Measurements from ENCODE around the gene TAMALIN.

TAMALIN gene

DNA sequence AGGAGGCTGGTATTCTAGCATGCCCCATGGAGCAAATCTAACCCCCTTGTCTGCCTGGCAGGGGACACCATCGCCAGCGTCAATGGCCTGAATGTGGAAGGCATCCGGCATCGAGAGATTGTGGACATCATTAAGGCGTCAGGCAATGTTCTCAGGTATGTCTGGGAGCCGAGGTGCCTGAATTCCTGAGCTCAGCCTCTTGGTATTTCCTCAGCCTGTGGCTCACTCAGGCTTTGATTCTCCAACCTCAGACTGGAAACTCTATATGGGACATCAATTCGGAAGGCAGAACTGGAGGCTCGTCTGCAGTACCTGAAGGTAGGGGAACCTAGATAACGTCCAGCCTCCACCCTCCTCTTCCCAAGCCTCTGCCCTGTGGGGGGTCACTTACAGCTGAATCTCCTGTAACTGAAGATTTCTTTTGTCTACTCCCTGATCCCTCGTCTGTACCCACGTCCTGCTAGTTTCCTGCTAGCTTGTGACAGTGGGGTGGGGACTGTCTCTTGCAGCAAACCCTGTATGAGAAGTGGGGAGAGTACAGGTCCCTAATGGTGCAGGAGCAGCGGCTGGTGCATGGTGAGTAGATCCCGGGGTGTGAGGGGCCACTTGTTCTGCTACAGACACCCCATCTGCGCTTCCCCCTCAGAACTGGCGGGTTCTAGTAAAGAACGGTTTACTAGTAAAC lies 7.0 kb downstream of the TAMALIN start:
- TF ChIP-seq, protein P1, sequence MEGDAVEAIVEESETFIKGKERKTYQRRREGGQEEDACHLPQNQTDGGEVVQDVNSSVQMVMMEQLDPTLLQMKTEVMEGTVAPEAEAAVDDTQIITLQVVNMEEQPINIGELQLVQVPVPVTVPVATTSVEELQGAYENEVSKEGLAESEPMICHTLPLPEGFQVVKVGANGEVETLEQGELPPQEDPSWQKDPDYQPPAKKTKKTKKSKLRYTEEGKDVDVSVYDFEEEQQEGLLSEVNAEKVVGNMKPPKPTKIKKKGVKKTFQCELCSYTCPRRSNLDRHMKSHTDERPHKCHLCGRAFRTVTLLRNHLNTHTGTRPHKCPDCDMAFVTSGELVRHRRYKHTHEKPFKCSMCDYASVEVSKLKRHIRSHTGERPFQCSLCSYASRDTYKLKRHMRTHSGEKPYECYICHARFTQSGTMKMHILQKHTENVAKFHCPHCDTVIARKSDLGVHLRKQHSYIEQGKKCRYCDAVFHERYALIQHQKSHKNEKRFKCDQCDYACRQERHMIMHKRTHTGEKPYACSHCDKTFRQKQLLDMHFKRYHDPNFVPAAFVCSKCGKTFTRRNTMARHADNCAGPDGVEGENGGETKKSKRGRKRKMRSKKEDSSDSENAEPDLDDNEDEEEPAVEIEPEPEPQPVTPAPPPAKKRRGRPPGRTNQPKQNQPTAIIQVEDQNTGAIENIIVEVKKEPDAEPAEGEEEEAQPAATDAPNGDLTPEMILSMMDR (IDR thresholded peaks at IDR 0.05; ENCODE audit: low read depth, low read length): no peak
- no peak for DNase-seq (ENCODE audit: extremely low read depth, low read depth)

DNA sequence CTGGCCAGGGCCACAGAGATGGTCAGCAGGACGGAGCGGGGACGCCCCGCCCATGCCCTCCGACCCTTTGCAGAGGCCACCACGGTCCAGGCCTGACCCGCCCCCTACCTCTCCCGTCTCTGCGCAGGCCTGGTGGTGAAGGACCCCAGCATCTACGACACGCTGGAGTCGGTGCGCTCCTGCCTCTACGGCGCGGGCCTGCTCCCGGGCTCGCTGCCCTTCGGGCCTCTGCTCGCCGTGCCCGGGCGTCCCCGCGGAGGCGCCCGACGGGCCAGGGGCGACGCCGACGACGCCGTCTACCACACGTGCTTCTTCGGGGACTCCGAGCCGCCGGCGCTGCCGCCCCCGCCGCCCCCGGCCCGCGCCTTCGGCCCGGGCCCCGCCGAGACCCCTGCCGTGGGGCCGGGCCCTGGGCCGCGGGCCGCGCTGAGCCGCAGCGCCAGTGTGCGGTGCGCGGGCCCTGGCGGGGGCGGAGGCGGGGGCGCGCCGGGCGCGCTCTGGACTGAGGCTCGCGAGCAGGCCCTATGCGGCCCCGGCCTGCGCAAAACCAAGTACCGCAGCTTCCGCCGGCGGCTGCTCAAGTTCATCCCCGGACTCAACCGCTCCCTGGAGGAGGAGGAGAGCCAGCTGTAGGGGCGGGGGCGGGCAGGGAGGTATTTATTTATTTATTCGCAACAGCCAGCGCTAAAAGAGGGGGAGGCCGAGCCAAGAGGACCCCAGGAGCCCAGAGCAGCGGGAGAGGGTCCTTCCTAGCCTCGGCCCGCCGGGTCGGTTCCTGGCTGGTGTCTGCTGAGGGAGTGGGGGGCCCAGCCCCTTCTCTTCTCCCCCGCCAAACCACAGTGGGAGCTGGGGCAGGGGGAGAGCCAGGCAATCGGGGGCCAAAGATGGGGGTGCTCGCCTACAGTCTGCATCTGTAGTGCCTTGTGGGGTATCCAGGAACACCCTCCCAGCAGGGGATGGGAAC lies 8.1 kb downstream of the TAMALIN start:
- DNase-seq (ENCODE audit: extremely low read depth, low read depth): no peak
- TF ChIP-seq, protein P1 (IDR thresholded peaks at IDR 0.05; ENCODE audit: low read depth, low read length): no peak

DNA sequence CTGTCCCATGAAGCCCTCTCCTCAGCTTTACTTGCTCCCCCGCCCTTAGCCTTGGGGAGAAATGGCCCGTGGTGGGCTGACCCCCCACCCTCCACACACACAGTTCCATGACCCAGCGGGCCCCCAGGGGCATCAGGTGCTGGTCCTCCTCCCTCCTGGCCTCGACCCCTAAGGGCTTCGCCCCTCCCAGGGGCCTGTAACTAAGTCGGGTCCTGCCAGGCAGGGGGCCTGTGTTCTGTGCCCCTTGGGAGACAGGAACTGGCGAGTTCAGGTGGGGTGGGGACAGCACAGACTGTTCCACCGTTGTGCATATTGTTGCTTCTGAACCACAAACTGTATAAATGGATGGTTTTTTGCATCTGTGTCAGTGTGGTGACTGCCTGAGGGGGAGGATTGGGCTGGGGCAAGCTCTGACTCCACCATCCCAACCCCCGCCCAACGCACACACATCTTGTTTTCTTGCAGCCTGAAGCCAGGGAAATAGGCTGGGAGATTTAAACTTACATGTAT lies 8.8 kb downstream of the TAMALIN start:
- TF ChIP-seq, protein P1 (IDR thresholded peaks at IDR 0.05; ENCODE audit: low read depth, low read length): no peak
- no peak for DNase-seq (ENCODE audit: extremely low read depth, low read depth)

DNA sequence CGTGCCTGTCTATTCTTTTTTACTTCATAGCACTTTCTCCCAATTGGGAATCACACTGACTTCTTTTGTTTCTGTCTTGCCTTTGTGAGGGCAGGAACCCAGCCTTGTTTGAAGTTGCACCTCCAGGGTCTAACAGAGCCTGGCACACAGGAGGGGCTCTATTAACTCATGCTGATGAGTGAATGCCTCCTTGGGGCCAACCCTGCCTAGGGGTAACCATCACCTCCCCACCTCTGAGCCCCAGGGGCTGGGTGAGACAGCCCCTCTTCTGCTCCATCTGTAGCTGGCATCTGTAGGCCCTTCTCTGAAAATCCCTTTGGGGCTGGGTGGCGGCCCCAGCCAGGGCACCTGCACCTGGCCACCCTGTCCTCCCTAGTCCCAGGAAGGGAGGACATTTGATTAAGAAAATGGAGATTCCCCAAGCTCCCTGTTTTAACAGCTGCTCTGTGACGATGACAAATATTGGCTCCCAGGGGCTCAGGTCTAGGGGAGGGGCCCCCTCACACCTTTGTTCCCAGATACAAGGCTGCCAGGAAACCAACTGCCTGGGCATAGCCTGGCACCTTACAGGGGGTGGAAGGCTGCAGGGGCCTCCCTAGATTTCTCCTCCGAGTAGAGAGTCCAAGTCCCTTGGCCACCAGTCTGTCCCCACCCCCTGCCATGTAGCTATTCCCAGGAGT lies 11.8 kb downstream of the TAMALIN start:
- DNase-seq (ENCODE audit: extremely low read depth, low read depth): no peak
- TF ChIP-seq, protein P1 (IDR thresholded peaks at IDR 0.05; ENCODE audit: low read depth, low read length): no peak

DNA sequence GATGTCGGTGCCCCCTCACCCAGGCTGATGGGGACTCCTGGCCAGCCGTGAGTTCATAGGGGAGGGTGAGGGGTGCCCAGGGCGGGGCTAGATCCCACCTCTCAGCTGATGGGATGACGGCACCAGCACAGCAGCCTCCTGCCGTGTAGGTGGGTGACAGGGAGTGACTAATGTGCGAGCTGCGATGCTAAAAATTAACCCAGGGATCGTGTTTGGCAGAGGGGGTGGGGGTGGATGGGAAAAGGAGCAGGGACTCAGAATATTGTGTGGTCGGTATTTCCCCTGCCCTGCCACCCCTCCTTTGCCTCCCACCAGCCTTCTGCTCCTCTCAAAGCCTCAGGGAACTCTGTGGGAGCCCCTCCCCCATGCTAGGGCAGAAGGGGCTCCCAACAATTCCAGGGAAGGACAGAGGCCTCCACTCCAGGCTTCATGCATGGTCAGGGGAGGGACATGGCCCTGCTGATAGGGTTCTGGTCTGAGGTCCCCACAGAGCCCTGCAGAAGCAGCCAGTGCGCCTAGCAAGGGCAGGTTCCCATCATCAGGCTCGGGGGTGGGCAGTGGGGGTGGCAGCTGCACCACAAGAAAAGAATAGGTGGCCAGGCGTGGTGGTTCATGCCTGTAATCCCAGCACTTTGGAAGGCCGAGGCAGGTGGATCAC lies 12.5 kb downstream of the TAMALIN start:
- no peak for DNase-seq (ENCODE audit: extremely low read depth, low read depth)
- TF ChIP-seq, protein P1 (IDR thresholded peaks at IDR 0.05; ENCODE audit: low read depth, low read length): no peak

DNA sequence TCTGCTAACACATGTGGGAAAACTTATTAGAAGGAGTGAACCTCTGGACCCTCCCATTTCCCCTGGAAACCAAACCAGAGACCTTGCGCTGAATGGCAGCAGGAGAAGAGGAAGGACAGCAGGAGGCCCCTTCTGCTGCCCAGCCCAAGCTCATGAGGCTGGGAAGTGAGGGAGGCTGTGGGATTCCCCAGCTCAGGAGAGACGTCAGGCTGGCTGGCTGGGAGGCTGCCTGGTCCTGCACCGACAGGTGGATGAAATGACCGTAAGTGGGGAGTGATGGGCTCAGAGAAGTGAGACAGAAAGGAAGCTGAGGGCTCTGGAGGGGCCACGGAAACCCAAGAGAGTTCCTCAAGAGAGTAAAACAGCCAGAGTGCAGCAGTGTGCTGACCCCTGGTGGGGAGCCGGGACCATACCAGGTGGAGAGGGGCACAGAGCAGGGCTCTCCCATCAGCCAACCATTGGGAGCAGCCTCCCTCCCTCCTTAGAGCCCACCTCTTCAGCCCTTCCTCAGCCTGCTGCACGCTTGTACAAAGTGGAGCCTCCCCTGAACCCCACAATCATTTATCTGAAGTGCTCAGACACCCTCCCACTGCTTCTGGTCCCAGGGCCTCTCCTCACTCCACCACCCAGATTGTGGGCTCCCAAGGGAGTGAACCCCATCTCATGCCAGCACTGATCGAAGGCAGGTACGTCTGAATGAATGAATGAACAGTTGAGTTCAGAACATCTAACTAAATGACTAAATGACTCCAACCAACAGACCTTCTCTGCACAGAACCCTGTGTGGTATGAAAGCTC lies 14.0 kb downstream of the TAMALIN start:
- no peak for DNase-seq (ENCODE audit: extremely low read depth, low read depth)
- TF ChIP-seq, protein P1 (IDR thresholded peaks at IDR 0.05; ENCODE audit: low read depth, low read length): peak; percentile 81
